Endodermal cell (in vitro differentiated cells): ENCODE data around the gene ATP10A. TPM values are rescaled to one million over a fixed set of nuclear protein-coding genes. Genes with fewer than 3 reads are reported as not detected.

Experiments
- DNase-seq: peaks from one replicate; pipeline ENCODE4 v3.0.0-alpha.2; 2017
- H3K27ac ChIP-seq: 2 replicates; pipeline ENCODE4 v1.5.1; 2013; ENCODE audit warnings: mild to moderate bottlenecking, low read depth, low read length, moderate library complexity
- H3K27me3 ChIP-seq: 2 replicates; pipeline ENCODE4 v1.6.1; 2013; ENCODE audit warnings: mild to moderate bottlenecking, low read length, moderate library complexity; ENCODE audit not compliant: insufficient read depth, control insufficient read depth, poor library complexity, severe bottlenecking
- H3K36me3 ChIP-seq: 2 replicates; pipeline ENCODE4 v1.7.0; 2013; ENCODE audit warnings: mild to moderate bottlenecking, low read length, moderate library complexity; ENCODE audit not compliant: control insufficient read depth, insufficient read depth
- H3K4me1 ChIP-seq: one replicate; pipeline ENCODE4 v1.7.0; 2013; ENCODE audit warnings: low read length; ENCODE audit not compliant: control insufficient read depth, insufficient read depth
- H3K4me3 ChIP-seq: 2 replicates; pipeline ENCODE4 v1.5.1; 2013; ENCODE audit warnings: mild to moderate bottlenecking, low read length, moderate library complexity
- H3K9ac ChIP-seq: 2 replicates; pipeline ENCODE4 v1.6.1; 2013; ENCODE audit warnings: mild to moderate bottlenecking, low read length, moderate library complexity; ENCODE audit not compliant: poor library complexity, severe bottlenecking; ENCODE audit errors: extremely low read depth
- H3K9me3 ChIP-seq: 2 replicates; pipeline ENCODE4 v1.6.1; 2013; ENCODE audit warnings: mild to moderate bottlenecking, low read length, moderate library complexity; ENCODE audit not compliant: control insufficient read depth
- H3K27ac Mint-ChIP-seq: 2 replicates; pipeline ENCODE4 v1.8.0; 2020; ENCODE audit warnings: mixed read lengths
- H3K27me3 Mint-ChIP-seq: 2 replicates; pipeline ENCODE4 v1.8.0; 2021; ENCODE audit warnings: mild to moderate bottlenecking, mixed read lengths; ENCODE audit not compliant: insufficient read depth
- H3K36me3 Mint-ChIP-seq: 2 replicates; pipeline ENCODE4 v1.8.0; 2020; ENCODE audit warnings: low read depth, mixed read lengths
- H3K4me1 Mint-ChIP-seq: 2 replicates; pipeline ENCODE4 v1.8.0; 2020; ENCODE audit warnings: mixed read lengths
- H3K4me3 Mint-ChIP-seq: 2 replicates; pipeline ENCODE4 v1.8.0; 2020; ENCODE audit warnings: mild to moderate bottlenecking, moderate library complexity, mixed read lengths
- H3K9me3 Mint-ChIP-seq: 2 replicates; pipeline ENCODE4 v1.8.0; 2020; ENCODE audit warnings: mild to moderate bottlenecking, mixed read lengths
- CTCF ChIP-seq: fragments of 200-600 bp; sonication (generic); conservative IDR thresholded peaks from 2 replicates; pipeline ENCODE4 v1.5.0; 2021; ENCODE audit warnings: antibody characterized with exemption, mild to moderate bottlenecking
- WGBS, 2 experiments: methylation state at CpG; one replicate each; pipeline versions ENCODE4 v1.1.5 to v1.1.7; 2013; ENCODE audit warnings: missing lambda C conversion rate in 2 of 2, mixed read lengths in 1 of 2; ENCODE audit not compliant: insufficient coverage in 1 of 2, insufficient read length in 1 of 2; 5-methylcytosine and 5-hydroxymethylcytosine counted together
- total RNA-seq, 2 donors: library from RNA; stranded (reverse); fragmentation: NEBNext Ultra II Directional in 1 of 2; extraction: Animal tissue kit (Norgen Biotek cat#: 25700) in 1 of 2; gene quantifications; 2 replicates in 1 of 2; 3 replicates in 1 of 2; pipeline ENCODE4 v1.2.1, GENCODE V29; 2021

ATP10A gene
- total RNA-seq, 2 donors from 2014 or later, result 0.04 to 1.2 TPM

GRCh38 chr15:25838871-25839195, 24.3 kb downstream of the ATP10A start:
- Mint-ChIP-seq H3K27ac (no peak overlapping the region), H3K27me3 (peaks cover 15% of the 10 kb centered on the region), H3K4me3 (no peak overlapping the region), H3K9me3 (no peaks in the 10 kb centered on the region), H3K4me1 (no peaks in the 10 kb centered on the region), H3K36me3 (no peaks in the 10 kb centered on the region)
- no peaks in the 10 kb centered on the region for H3K9me3 ChIP-seq
- H3K27me3 ChIP-seq, result no peaks in the 10 kb centered on the region
- no peaks in the 10 kb centered on the region for H3K36me3 ChIP-seq
- no peak for TF ChIP-seq CTCF
- no peak overlapping the region for H3K9ac ChIP-seq
- no peak overlapping the region for H3K27ac ChIP-seq
- 57 to 78% methylated on average over 1 to 4 of the region's 4 CpGs for WGBS, 2 experiments
- DNase-seq, result no peak
- H3K4me1 ChIP-seq, result no peaks in the 10 kb centered on the region
- H3K4me3 ChIP-seq, result no peak overlapping the region

DNA sequence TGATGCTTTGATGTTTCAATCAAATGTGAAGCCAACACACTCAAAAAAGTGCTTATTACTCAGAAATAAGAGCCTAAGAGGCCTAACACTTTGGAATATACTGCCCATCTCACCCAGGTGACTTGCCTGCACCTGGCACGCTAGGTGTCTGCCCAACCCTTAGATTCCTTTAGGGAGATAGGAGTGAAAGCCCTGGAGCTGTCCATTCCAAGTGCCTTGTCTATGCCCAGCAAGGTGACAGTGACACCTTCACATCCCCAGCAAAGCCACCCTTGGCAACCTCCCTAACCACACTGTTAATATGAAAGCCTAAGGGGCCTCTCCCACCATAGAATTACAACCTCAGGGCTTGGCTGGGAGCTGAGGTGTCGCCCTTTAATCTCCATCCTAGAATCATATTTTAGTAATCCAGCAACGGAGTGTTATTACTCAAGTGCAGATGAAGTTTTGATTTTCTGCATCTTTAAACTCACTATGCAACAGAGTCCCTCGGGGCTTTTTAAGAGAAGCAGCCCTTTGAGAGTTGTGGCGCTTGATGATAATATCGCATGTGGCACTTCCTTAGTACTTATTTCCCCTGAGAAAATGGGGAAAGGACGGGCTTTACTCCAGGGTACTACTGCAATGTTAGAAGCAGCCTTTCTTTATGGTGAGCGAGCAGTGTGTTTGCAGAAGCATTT, 24.8 kb downstream of the ATP10A start:
- no peaks in the 10 kb centered on the region for H3K4me1 ChIP-seq
- no peaks in the 10 kb centered on the region for H3K9me3 Mint-ChIP-seq
- H3K4me3 ChIP-seq, result no peak overlapping the region
- no peaks in the 10 kb centered on the region for H3K36me3 ChIP-seq
- no peak overlapping the region for H3K27ac Mint-ChIP-seq
- no peak overlapping the region for H3K4me3 Mint-ChIP-seq
- no peak for TF ChIP-seq CTCF
- no peak overlapping the region for H3K27ac ChIP-seq
- H3K9ac ChIP-seq, result no peak overlapping the region
- H3K27me3 ChIP-seq, result no peaks in the 10 kb centered on the region
- H3K36me3 Mint-ChIP-seq, result no peaks in the 10 kb centered on the region
- 91 to 92% methylated on average over 8 of the region's 8 CpGs for WGBS, 2 experiments
- no peaks in the 10 kb centered on the region for H3K4me1 Mint-ChIP-seq
- DNase-seq, result no peak
- no peaks in the 10 kb centered on the region for H3K9me3 ChIP-seq
- H3K27me3 Mint-ChIP-seq, result peaks cover 15% of the 10 kb centered on the region

DNA sequence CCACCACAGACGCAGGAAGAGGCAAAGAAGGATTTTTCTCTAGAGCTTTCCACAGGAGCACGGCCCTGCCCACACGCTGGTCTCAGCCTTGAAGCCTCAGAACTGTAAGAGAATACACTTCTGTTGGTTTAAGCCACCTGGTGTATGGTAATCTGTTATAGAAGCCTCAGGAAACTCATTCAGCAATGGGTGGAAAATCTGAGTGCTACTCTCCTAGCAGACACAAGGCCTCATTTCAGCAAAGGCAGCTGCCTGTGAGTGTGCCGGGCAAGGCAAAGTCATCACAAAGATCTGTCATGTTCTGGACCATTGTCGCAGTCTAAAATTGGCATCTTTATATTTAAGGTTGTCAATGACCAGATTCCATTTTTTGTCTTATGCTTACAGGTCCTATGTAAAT, 31.0 kb downstream of the ATP10A start:
- Mint-ChIP-seq H3K9me3 (no peaks in the 10 kb centered on the region), H3K27me3 (peaks cover 5% of the 10 kb centered on the region), H3K36me3 (no peaks in the 10 kb centered on the region), H3K4me3 (no peak overlapping the region), H3K27ac (no peak overlapping the region), H3K4me1 (no peaks in the 10 kb centered on the region)
- no peaks in the 10 kb centered on the region for H3K9me3 ChIP-seq
- H3K4me1 ChIP-seq, result no peaks in the 10 kb centered on the region
- no peak overlapping the region for H3K4me3 ChIP-seq
- DNase-seq, result no peak
- H3K36me3 ChIP-seq, result no peaks in the 10 kb centered on the region
- no peak overlapping the region for H3K27ac ChIP-seq
- WGBS, 2 experiments, result 90 to 94% methylated on average over 3 to 5 of the region's 5 CpGs
- no peak for TF ChIP-seq CTCF
- H3K9ac ChIP-seq, result no peak overlapping the region
- no peaks in the 10 kb centered on the region for H3K27me3 ChIP-seq
